Sigmoid colon (tissue), 7 donors: Measurements from ENCODE around the gene ZNF467. TPM values are rescaled to one million over a fixed set of nuclear protein-coding genes. Genes with fewer than 3 reads are reported as not detected.

ENCODE experiments used
- DNase-seq: peaks from one replicate; pipeline ENCODE4 v3.0.0-alpha.2; 2019
- H3K27ac ChIP-seq, 4 donors: fragments of 200-600 bp; sonication (generic); one replicate each; pipeline ENCODE4 v1.5.1; 2016 to 2019; ENCODE audit warnings: mild to moderate bottlenecking in 1 of 4
- H3K27me3 ChIP-seq, 3 donors: fragments of 200-600 bp; sonication (generic); one replicate each; pipeline ENCODE4 v1.5.1; 2019; ENCODE audit warnings: mild to moderate bottlenecking in 1 of 3
- H3K36me3 ChIP-seq, 4 donors: fragments of 200-600 bp; sonication (generic); one replicate each; pipeline ENCODE4 v1.5.1; 2016 to 2019
- H3K4me1 ChIP-seq, 4 donors: fragments of 200-600 bp; sonication (generic); one replicate each; pipeline ENCODE4 v1.5.1; 2017 to 2019
- H3K4me3 ChIP-seq, 4 donors: fragments of 200-600 bp; sonication (generic); one replicate each; pipeline ENCODE4 v1.5.1; 2017 to 2019; ENCODE audit warnings: mild to moderate bottlenecking in 2 of 4, moderate library complexity in 1 of 4
- H3K9me3 ChIP-seq, 4 donors: fragments of 200-600 bp in 3 of 4; sonication (generic) in 3 of 4; one replicate each; pipeline versions ENCODE4 v1.5.1 to v1.6.1; 2013 to 2019
- EP300 ChIP-seq, 4 donors: sonication (generic); formaldehyde crosslinking; IDR thresholded peaks; one replicate each; pipeline ENCODE4 v1.6.1; 2017; ENCODE audit warnings: antibody characterized with exemption in 4 of 4
- POLR2A ChIP-seq, 2 donors: fragments of 450-650 bp; IDR thresholded peaks; one replicate each; pipeline ENCODE4 v1.6.1; 2016; ENCODE audit warnings: antibody characterized with exemption in 2 of 2, mild to moderate bottlenecking in 2 of 2, moderate library complexity in 2 of 2
- POLR2AphosphoS5 ChIP-seq, 4 donors: sonication (generic); formaldehyde crosslinking; IDR thresholded peaks; one replicate each; pipeline ENCODE4 v1.6.1; 2017; ENCODE audit warnings: antibody characterized with exemption in 4 of 4
- WGBS, 2 donors: extraction: QIAGEN DNeasy Blood & Tissue Kit; methylation state at CpG; one replicate each; pipeline ENCODE4 v1.1.7; 2013; 5-methylcytosine and 5-hydroxymethylcytosine counted together
- intact Hi-C: fragments of 100-400 bp; cut with DNase I; formaldehyde crosslinking; loops from one replicate; pipeline ENCODE4 v1.15.1; 2023
- polyA plus RNA-seq, 3 donors: library from polyadenylated mRNA; stranded (reverse); fragments of 200-250 nt; gene quantifications; one replicate each; pipeline ENCODE4 v1.2.3, GENCODE V29; 2013
- total RNA-seq, 4 donors: library from RNA; depleted of rRNA; stranded (reverse); fragments of >200 nt; gene quantifications; one replicate each; pipeline ENCODE4 v1.1.0, GENCODE V29; 2016
- TF ChIP-seq, protein P1 (sequence below), 4 experiments: fragments of 450-650 bp in 3 of 4; fragments of 200-600 bp in 1 of 4; IDR thresholded peaks; one replicate each; pipeline ENCODE4 v1.5.1; 2016 to 2019; ENCODE audit warnings: antibody characterized with exemption in 4 of 4, mild to moderate bottlenecking in 3 of 4, moderate library complexity in 2 of 4
- donor health status: healthy with polysubstance abuse.
- donor health status: Bipolar disorder and iron deficiency.
- donor health status: healthy.

The ZNF467 gene
- total and polyA plus RNA-seq, 7 donors, result 3.0 to 15.7 (median 7.1) TPM

DNA sequence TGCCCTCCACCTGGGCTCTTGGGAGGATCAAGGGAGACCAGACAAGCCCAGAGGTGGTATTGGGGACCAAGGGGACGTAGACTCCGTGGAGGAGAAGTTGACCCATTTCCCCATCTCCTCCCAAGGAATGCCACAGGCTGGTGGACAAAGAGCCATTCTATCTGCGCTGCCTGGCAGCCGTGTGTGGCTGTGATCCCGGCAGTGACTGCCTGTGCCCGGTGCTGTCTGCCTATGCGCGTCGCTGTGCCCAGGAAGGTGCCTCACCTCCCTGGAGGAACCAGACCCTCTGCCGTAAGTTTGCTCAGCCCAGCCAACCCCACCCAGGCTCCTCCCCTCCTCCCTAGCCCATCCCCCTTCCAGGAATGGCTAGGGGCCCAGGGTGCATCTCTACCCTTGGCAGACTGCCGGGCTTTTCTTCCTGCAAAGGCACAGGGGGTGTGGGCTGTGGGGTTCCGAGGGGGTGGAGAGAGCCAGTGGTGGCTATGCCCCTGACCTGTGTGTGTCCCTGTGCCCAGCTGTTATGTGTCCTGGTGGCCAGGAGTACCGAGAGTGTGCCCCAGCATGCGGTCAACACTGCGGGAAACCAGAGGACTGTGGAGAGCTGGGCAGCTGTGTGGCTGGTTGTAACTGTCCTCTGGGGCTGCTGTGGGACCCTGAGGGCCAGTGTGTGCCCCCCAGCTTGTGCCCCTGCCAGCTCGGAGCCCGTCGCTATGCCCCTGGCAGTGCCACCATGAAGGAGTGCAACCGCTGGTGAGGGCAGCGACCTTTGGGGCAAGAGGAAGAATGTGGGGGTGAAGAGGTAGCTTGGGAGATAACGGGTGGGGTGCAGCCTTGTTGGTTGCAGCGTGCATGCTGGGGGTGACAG lies 10.2 kb upstream of the ZNF467 start:
- Histone ChIP-seq H3K4me3 (no peak overlapping the region), H3K4me1 (no peaks in the 10 kb centered on the region), H3K27me3 (peaks cover 0 to 14% (median 0%) of the 10 kb centered on the region in 3 donors), H3K9me3 (no peaks in the 10 kb centered on the region), H3K36me3 (no peaks in the 10 kb centered on the region), H3K27ac (no peak overlapping the region)
- 38 to 72% methylated on average over 22 of the region's 22 CpGs for WGBS, 2 donors
- intact Hi-C loops, result no loop called here
- TF ChIP-seq POLR2A (IDR thresholded peaks at IDR 0.05) (no peak), POLR2AphosphoS5 (IDR thresholded peaks at IDR 0.05) (no peak), EP300 (IDR thresholded peaks at IDR 0.05) (no peak)
- TF ChIP-seq, protein P1, sequence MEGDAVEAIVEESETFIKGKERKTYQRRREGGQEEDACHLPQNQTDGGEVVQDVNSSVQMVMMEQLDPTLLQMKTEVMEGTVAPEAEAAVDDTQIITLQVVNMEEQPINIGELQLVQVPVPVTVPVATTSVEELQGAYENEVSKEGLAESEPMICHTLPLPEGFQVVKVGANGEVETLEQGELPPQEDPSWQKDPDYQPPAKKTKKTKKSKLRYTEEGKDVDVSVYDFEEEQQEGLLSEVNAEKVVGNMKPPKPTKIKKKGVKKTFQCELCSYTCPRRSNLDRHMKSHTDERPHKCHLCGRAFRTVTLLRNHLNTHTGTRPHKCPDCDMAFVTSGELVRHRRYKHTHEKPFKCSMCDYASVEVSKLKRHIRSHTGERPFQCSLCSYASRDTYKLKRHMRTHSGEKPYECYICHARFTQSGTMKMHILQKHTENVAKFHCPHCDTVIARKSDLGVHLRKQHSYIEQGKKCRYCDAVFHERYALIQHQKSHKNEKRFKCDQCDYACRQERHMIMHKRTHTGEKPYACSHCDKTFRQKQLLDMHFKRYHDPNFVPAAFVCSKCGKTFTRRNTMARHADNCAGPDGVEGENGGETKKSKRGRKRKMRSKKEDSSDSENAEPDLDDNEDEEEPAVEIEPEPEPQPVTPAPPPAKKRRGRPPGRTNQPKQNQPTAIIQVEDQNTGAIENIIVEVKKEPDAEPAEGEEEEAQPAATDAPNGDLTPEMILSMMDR (IDR thresholded peaks at IDR 0.05), result no peak
- no peak for DNase-seq

DNA sequence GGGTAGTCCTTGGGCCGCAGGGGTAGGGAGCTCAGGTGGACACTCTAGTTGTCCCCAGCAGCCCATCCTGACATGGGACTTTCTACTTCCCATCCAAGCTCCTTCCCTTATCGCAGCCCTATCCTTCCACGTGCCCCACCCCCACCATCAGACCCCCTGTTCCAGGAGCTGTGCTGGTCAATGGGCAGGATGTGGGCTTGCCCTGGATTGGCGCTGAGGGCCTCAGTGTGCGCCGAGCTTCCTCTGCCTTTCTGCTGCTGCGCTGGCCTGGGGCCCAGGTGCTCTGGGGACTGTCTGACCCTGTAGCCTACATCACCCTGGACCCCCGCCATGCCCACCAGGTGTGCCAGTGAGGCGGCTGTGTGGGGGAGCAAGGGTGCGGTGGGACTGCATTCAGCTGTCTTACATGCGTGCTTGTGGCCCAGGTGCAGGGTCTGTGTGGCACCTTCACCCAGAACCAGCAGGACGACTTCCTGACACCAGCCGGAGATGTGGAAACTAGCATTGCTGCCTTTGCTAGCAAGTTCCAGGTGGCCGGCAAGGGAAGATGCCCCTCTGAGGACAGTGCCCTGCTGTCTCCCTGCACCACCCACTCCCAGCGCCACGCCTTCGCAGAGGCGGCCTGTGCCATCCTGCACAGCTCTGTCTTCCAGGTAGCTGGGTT lies 9.4 kb upstream of the ZNF467 start:
- Histone ChIP-seq H3K36me3 (no peaks in the 10 kb centered on the region), H3K9me3 (no peaks in the 10 kb centered on the region), H3K4me3 (no peak overlapping the region), H3K27me3 (peaks cover 0 to 6% (median 0%) of the 10 kb centered on the region in 3 donors), H3K4me1 (no peaks in the 10 kb centered on the region), H3K27ac (no peak overlapping the region)
- 64 to 71% methylated on average over 18 of the region's 18 CpGs for WGBS, 2 donors
- no peak for TF ChIP-seq EP300 (IDR thresholded peaks at IDR 0.05)
- no peak for DNase-seq
- intact Hi-C loops, result no loop called here

DNA sequence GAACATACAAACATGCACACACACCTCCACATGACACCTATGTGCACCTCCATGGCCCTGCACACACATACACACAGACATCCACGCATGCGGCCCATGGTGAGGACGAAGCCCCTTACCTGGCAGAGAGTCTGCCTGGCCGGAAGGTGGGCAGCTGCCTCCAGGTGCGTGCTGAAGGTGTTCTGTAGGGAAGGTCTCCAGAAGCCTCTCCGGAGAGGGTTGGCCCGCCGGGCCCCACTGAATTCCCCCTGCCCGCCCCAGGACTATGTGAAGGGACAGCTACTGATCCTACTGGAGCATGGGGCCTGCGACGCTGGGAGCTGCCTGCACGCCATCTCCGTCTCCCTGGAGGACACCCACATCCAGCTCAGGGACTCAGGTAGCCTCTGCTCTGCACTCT lies 8.5 kb upstream of the ZNF467 start:
- Histone ChIP-seq H3K4me3 (no peak overlapping the region), H3K27ac (no peak overlapping the region), H3K9me3 (no peaks in the 10 kb centered on the region), H3K4me1 (no peaks in the 10 kb centered on the region), H3K36me3 (no peaks in the 10 kb centered on the region), H3K27me3 (no peaks in the 10 kb centered on the region)
- TF ChIP-seq POLR2A (IDR thresholded peaks at IDR 0.05), result no peak
- TF ChIP-seq POLR2AphosphoS5 (IDR thresholded peaks at IDR 0.05), result no peak
- no peak for TF ChIP-seq EP300 (IDR thresholded peaks at IDR 0.05)
- TF ChIP-seq, protein P1 (IDR thresholded peaks at IDR 0.05), result no peak
- intact Hi-C loops, result no loop called here
- WGBS, 2 donors, result 95% methylated on average over 13 of the region's 13 CpGs
- DNase-seq, result no peak

DNA sequence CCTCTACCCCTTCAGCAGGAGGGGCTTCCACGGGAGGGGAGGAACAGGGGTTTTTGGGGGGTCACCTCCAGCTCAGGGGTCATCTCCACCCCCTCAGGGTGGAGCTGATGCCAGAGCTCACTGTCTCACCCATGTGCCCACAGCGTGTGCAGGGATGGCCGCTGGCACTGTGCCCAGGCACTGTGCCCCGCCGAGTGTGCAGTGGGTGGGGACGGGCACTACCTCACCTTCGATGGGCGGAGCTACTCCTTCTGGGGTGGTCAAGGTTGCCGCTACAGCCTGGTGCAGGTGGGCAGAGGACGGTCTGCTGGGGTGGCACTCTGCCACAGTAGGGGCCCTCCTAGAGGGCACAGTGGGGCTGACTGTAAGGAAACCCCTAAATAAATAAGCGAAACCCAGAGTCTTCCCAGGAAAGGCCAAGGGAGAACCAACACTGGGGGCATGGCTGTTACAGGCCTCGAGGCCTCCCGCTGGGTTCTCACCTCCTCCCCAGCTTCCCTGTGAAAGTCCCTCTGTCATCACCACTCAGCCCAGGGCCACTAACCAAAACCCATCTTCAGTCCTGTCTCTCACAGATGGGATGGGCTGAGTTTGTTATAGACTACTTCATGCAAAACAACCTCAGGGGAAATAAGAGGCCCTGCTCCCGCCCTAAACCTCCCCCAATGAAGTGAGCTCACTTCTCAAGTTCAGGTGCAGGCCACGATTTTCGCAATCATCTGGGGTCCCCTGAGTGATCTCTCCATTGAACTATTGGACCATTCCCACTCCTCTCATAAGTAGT lies 7.4 kb upstream of the ZNF467 start:
- H3K27ac ChIP-seq, result no peak overlapping the region
- intact Hi-C loops, result no loop called here
- WGBS, 2 donors, result 61 to 81% methylated on average over 16 of the region's 16 CpGs
- H3K36me3 ChIP-seq, result no peaks in the 10 kb centered on the region
- H3K4me3 ChIP-seq, result no peak overlapping the region
- no peaks in the 10 kb centered on the region for H3K9me3 ChIP-seq
- no peaks in the 10 kb centered on the region for H3K4me1 ChIP-seq
- no peaks in the 10 kb centered on the region for H3K27me3 ChIP-seq
- DNase-seq, result no peak
- TF ChIP-seq POLR2A (IDR thresholded peaks at IDR 0.05) (no peak), EP300 (IDR thresholded peaks at IDR 0.05) (no peak), POLR2AphosphoS5 (IDR thresholded peaks at IDR 0.05) (no peak)
- TF ChIP-seq, protein P1 (IDR thresholded peaks at IDR 0.05), result no peak

DNA sequence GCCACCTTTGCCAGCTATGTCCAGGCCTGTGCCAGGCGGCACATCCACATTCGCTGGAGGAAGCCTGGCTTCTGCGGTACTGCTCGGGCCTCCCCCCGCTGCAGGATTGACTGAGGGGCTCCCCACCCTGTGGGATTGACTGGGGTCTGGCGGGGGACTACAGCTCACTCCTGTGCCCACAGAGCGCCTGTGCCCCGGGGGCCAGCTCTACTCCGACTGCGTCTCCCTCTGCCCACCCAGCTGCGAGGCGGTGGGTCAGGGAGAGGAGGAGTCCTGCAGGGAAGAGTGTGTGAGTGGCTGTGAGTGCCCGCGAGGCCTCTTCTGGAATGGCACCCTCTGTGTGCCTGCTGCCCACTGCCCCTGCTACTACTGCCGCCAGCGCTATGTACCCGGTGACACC lies 6.7 kb upstream of the ZNF467 start:
- H3K27ac ChIP-seq, result no peak overlapping the region
- no peak overlapping the region for H3K4me3 ChIP-seq
- no peaks in the 10 kb centered on the region for H3K27me3 ChIP-seq
- no peaks in the 10 kb centered on the region for H3K36me3 ChIP-seq
- H3K4me1 ChIP-seq, result no peaks in the 10 kb centered on the region
- H3K9me3 ChIP-seq, result no peaks in the 10 kb centered on the region
- TF ChIP-seq POLR2A (IDR thresholded peaks at IDR 0.05) (no peak), POLR2AphosphoS5 (IDR thresholded peaks at IDR 0.05) (no peak), EP300 (IDR thresholded peaks at IDR 0.05) (no peak)
- TF ChIP-seq, protein P1 (IDR thresholded peaks at IDR 0.05), result no peak
- no peak for DNase-seq
- WGBS, 2 donors, result 95 to 96% methylated on average over 17 of the region's 17 CpGs
- intact Hi-C loops, result no loop called here
